Stimulated activated CD8-positive, alpha-beta memory T cell treated with anti-CD3 and anti-CD28 coated beads, Interleukin-2, amount 100 ng/mL, for 1 hour (primary cell): ENCODE data around the gene TMOD1.

Source experiments
- DNase-seq, 2 donors: peaks; one replicate each; pipeline ENCODE4 v3.0.0-alpha.2; 2020; ENCODE audit warnings: low read depth in 2 of 2

TMOD1 gene

DNA sequence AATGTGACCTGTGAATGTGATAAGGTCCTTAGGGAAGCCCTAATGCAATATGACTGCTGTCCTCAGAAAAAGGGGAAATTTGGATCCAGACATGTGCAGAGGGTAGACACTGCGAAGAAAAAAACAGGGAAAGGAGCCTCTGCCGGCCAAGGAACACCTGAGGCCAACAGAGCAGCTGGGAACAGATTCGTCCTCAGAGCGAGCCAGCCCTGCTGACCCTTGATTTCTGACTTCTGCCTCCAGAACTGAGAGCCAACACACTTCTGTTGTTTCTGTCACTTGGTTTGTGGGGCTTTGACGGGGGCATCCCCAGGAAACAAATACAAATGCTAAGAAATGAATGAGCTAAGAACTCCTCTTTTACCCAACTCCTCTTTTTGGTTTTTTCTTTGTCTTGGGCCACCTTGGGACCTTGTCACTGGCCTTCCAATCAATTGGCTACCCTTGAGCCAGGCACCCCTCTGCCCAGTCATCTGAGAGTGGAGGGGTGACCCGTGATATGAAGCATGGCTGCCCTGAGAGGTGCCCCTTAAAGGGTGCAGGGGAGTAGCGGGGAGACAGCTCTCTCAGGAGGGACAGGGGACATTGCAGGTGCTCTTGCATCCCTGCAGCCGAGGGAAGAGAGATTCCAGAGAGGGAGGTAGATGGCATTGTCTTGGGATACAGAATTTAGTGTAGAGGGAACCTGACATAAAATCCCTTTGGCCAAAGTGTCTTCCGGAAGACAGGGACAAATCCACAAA lies 16.9 kb downstream of the TMOD1 start:
- DNase-seq, result no peak

GRCh38 chr9:97518909-97519307 lies 17.4 kb downstream of the TMOD1 start:
- DNase-seq, result no peak

DNA sequence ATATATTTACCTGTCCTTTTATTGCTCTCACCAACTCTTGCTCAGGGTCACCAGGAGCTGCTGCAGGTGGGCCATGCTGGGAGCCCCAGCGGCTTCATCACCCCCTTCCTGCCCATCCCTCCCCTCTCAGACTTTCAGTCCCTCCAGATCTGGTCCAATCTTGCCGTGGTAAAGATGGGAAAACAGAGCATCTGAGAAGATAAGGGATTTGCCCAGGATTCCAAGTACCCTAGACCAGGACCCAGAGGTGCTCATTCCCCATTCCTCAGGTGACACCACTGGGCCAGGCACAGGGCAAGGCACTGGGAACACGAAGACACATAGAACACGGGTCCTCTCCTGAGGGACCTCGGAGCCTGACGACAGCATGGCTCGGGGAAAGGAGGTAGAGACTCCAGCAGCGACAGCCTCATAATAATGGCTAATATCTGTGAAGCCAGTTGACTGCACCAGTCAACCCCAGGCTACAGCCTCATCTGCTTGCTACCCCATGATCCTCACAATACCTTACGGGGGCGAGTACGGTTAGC lies 18.0 kb downstream of the TMOD1 start:
- DNase-seq, result no peak

- no peak for DNase-seq
Observed at GRCh38 chr9:97521576-97522333, 20.3 kb downstream of the TMOD1 start.

DNA sequence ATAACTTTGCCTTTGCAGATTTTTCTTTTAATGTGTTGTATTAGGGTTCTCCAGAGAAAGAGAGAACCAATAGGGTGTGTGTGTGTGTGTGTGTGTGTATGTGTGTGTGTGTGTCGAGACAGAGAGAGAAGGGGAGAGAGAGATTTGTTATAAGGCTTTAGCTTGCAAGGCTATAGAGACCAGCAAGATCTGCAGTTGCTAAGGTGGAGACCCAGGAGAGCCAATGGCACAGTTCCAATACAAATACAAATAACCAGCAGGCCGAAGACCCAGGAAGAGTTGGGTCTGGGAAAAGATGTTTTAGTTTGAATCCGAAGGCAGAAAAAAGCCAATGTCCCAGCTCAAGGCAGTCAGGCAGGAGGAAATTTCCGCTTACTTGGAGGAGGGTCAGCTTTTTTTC lies 23.0 kb downstream of the TMOD1 start:
- no peak for DNase-seq

GRCh38 chr9:97525451-97525850 lies 24.0 kb downstream of the TMOD1 start:
- DNase-seq, result no peak

GRCh38 chr9:97526895-97527575 lies 25.6 kb downstream of the TMOD1 start:
- no peak for DNase-seq

DNA sequence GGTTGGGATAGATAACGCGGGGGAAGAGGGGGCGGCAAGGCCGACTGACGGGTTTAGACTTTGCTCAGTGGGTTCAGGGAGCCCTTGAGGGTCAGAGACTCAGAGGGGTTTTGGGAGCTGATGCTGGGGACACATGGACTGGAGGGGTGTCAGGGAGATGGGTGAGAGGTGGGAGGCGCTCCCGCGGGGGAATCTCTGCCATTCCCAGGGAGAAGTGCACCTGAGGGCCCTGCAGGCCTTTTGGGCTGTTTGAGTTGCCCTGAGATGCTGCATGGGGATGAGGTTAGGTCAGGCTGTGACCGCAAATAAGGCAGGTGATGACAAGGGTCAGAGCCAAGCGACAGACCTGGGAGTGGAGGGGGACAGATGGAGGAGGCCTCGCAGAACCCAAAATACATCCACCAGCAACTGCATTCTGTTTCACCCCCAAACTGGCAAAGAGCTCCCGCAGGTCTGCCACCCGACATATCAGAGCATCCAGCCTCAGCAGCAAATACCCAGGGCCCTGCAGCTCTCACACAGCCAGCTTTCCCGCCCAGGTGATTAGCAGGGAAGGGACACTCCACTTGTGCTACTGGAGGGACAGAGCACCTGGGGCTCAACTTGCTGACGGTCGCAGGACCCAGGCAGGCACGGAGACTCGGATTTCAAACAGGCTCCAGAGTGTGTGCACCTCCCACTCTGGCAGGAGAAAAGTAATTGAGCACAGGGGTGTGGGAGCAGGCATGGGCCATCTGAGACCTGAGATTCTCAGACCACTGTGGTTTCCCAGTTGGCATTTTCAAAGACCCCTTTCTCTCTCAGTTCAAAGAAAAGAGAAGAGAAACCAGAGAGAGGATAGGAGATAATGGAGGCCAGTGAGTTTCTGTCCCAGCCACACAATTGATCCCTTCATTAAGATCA lies 26.4 kb downstream of the TMOD1 start:
- no peak for DNase-seq

DNA sequence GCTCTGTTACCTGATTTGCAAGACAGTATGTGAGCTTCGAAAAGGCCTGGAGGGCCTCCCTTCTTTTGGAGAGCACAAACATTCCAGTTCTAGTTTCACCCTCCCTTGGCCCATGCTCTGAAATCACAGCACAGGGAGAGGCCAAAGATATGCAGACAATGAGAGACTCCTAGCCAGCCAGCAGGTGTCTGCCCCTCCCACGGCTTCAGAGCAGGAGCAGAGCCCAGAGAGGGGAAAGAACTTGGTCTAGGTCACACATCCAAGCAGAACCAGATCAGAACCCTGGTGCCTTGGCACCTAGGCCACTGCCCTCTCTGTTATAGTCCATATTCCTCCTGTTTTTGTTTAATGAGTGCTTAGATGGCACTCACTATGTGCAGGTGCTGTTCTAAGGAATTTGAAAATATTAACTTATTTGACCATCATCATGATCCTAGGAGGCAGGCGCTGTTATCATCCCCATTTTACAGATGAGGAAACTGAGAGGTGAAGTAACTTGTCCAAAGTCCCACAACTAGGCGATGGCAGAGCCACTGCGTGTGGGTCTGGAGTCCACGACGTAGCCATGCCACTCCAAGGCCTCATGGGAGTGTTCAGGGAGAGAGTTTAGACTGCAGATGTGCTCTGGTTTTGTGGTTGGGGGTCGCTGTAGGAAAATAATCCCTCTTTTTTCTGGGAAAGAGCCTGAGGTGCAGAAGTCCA lies 27.2 kb downstream of the TMOD1 start:
- no peak for DNase-seq

DNA sequence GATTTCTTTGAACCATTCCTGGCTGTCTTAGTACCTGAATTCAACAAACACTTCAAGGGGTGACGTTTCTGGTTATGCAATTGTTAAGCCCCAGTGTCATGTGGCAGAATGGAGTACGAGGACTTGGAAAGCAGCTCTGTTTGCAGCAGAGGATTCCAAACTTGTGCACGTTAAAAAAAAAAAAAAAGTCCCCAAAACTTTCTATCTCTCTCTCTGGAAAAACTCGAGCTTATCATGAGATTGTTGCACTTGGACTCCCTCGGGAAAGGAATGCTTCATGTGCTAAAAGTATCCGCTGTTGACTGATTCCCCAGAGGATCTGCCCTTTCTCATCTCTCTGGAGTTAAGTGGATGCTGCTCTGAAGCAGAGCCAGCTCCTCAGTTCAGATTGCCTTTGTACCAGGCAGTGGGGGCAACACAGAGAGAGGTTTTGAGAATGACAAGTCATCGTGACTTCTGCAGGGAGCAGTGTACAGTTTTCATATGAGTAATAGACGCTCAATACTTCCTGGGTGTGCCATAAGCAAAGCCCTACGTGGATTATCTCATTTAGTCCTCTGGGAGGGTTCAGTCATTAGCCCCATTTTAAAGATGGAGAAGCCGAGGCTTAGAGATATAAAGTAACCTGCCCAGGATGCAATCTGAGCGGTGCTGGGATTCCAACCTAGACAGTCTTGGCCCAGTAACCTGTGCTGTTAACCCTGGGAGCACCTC lies 28.1 kb downstream of the TMOD1 start:
- no peak for DNase-seq

- no peak for DNase-seq
Observed at GRCh38 chr9:97531888-97532376, 30.5 kb downstream of the TMOD1 start.

- DNase-seq, result no peak
Observed at GRCh38 chr9:97534185-97534584, 32.7 kb downstream of the TMOD1 start.

- DNase-seq, result no peak
Observed at GRCh38 chr9:97534961-97535594, 33.6 kb downstream of the TMOD1 start.

GRCh38 chr9:97535771-97536170 lies 34.3 kb downstream of the TMOD1 start:
- DNase-seq, result no peak

GRCh38 chr9:97536480-97536879 lies 35.0 kb downstream of the TMOD1 start:
- DNase-seq, result no peak

DNA sequence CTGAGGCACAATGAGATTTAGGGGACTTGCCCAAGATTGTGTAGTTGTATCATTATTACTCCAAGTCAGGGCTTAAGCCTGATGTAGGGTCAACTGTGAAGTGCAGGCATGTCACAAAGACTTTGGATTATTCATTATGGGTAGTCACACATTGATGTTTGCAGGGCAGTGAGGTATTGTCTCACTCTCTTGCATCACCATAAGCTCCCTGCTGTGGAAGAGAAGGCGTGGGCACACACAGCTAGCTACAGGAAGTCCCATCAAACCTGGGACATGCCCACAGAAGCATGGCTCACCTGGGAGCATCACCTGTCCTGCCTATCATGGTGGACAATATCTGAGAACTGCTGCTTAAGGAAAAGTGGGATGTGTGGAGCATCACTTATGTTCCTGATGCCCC lies 42.1 kb downstream of the TMOD1 start:
- no peak for DNase-seq

GRCh38 chr9:97545486-97545885 lies 44.0 kb downstream of the TMOD1 start:
- DNase-seq, result no peak

DNA sequence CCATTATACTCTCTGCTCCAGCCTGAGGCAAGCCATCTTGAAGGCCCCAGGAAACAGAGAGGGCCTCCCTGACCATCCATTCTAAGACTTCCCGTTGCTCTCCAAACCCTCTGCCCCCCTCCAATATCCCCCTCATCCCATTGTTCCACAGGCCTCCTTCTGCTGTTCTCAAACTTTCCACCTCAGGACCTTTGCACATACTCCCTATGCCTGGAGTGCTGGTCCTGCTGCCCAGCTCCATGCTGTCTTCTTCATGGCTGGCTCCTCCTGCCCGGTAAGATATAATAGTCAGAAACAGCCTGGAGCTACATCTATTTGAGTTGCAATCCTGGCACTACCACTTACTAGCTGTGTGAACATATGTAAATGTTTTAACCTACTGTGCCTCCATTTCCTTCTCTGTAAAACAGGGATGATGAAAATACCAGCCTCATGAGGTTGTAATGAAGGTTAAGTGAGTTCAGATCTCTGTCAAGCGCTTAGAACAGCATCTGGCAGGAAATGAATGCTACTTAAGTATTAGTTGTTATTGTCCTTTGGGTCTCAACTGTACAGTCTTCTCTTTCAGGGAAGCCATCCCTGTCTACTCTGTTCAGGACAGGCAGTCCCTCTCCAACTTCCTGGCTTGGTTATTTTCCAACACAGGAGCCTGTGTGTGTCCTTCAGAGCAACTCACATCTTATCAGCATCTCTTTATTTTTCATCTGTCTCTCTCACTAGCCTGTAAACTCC lies 45.8 kb downstream of the TMOD1 start:
- DNase-seq, result no peak

DNA sequence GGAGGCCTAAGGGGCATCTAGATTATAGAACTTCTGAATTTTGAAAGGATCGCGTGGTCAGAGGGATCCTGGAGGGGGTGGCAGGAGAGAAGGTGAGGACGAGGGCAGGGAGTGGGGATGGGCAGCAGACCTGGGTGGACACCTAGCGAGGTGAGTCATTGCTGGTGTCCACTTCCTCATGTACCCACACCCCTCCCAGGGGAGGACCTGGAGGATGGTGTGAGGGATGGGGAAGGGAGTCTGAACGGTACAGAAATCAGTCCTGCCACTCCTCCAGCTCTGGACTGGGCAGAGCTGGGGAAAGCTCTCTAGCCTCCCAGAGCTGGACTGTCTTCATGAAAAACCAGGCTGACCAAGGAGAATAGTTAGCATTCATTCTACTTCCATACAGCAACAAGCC lies 46.9 kb downstream of the TMOD1 start:
- no peak for DNase-seq
